COLO829 (cell line): ENCODE data around the gene HEY2.
"Not testable (repeated sequence)": the region's sequence is repeated elsewhere in the genome, so short reads cannot be mapped to it uniquely, and the experiment has no call there.

Experiments used
- DNase-seq: peaks from one replicate; pipeline ENCODE4 v3.0.0; 2012; ENCODE audit warnings: low spot score

The HEY2 gene

GRCh38 chr6:125773387-125774341, 24.2 kb downstream of the HEY2 start:
- no peak for DNase-seq

DNA sequence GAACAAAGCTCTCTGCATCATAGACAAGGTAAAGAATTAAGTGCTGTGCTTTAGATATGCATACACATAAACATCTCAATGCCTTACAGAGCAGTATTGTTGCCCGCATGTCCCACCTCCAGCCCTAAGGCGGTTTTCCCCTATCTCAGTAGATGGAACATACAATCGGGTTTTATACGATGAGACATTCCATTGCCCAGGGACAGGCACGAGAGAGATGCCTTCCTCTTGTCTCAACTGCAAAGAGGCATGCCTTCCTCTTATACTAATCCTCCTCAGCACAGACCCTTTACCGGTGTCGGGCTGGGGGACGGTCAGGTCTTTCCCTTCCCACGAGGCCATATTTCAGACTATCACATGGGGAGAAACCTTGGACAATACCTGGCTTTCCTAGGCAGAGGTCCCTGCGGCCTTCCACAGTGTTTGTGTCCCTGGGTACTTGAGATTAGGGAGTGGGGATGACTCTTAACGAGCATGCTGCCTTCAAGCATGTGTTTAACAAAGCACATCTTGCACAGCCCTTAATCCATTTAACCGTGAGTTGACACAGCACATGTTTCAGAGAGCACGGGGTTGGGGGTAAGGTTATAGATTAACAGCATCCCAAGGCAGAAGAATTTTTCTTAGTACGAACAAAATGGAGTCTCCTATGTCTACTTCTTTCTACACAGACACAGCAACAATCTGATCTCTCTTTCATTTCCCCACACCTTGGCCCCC, 26.8 kb downstream of the HEY2 start:
- not testable (repeated sequence) for DNase-seq

- peak; percentile 91 for DNase-seq
These were observed 30.6 kb downstream of the HEY2 start for GRCh38 chr6:125779924-125780539.

- no peak for DNase-seq
These were observed 31.3 kb downstream of the HEY2 start for GRCh38 chr6:125780540-125781313.

GRCh38 chr6:125781314-125781868, 32.0 kb downstream of the HEY2 start:
- DNase-seq: no peak

GRCh38 chr6:125784365-125784764, 34.9 kb downstream of the HEY2 start:
- DNase-seq: no peak

DNA sequence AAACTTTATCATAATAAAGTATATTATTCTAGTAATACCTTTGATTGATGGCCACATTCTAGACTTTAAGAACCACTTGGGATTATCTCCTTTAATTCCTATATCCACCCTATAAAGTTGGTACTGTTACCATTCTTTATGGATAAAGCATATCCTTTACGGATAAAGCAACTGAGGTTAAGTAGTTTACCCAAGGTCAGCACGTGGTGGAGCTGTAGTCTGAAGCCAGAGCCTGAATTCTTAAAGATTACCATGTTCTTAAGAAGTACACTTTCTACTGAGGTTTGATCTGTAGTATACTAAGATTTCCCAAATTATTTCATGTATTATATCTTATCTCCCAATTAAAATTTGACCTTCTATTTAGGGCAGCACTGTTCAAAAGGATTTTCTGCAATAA, 38.4 kb downstream of the HEY2 start:
- DNase-seq: no peak

- DNase-seq: no peak
These were observed 39.7 kb downstream of the HEY2 start for GRCh38 chr6:125789167-125789566.

GRCh38 chr6:125789576-125790357, 40.3 kb downstream of the HEY2 start:
- no peak for DNase-seq

DNA sequence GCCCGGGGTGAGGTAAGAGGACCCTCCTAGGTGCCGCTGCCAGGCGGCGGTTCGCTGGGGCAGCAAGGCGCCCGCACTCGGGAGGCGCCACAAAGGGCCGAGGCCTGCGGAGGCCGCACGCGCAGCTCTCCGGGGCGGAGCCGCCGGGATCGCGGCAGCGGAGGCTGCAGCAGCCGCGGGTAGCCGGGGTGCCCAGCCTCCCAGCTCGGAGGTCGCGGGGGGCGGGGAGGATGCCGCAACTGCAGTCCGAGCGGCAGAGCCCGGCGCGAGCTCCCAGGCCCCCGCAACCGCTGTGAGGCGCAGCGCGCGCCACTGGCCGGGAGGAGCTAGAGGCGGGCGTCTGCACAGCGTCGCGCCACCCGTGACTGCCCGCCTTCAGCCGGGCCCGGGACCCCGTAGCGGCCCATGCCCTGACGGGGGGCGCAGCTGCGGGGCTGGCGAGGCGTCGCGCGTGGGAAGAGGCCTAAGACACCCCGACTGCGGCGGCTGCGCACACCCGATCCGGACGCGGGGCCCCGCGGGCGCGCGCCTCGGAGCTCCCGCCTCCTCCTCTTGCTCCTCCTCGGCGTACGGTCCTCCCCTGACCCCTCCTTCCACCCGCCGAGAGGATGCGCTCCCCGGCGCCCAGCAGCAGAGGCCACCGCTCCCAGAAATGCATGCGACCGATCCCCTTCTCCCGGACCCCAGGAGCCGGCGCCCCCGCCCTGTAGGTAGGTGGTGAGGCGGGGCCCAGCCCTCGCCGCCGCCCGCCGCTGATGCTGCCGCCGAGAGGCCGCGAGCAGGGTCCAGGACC, 41.1 kb downstream of the HEY2 start, which contains the start of gene NCOA7:
NCOA7 (plus strand) TSS at position 603 of the 793 bp plus-strand sequence. CDS start 24,395 bp downstream, outside the sequence.
- DNase-seq: no peak

GRCh38 chr6:125791151-125791819, 41.9 kb downstream of the HEY2 start:
- DNase-seq: peak; percentile 58

DNA sequence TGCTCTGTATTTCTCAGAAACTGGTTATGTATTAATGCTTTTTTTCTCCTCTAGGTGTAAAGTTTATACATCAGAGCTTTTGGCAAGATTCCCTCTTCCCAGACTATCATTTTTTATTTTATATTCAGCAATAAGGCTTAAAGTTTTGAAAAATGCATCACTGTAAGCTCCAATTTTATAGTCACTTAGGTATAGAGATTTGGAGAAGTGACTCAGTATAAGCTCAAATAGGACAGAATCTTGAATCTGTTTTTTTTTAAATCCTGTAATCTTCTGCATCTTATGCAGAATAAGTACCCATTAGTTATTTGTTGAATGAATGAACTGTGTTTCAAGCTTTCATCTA, 42.4 kb downstream of the HEY2 start:
- DNase-seq: no peak

GRCh38 chr6:125792172-125792571, 42.7 kb downstream of the HEY2 start:
- DNase-seq: no peak

- no peak for DNase-seq
These were observed 43.2 kb downstream of the HEY2 start for GRCh38 chr6:125792680-125793079.

DNA sequence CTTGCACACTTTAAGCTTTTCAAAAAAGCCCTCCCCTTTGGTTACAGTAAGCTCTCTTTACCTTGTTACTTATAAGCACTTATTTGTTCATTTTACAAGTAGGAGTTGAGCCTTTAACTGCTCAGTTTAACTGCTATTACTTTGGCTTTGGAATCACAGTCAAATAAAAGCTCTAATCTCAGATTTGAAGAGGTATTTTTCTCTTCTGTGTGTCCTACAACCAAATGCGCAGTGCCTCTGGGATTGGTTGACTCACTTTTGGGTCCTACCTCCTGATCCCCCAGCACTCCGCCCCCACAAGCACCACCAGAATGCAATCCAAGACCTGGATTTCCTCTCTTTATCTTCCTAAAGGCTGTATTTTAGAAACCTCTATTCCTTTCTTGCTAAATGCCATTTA, 43.8 kb downstream of the HEY2 start:
- DNase-seq: no peak

GRCh38 chr6:125793863-125794262, 44.4 kb downstream of the HEY2 start:
- DNase-seq: no peak

DNA sequence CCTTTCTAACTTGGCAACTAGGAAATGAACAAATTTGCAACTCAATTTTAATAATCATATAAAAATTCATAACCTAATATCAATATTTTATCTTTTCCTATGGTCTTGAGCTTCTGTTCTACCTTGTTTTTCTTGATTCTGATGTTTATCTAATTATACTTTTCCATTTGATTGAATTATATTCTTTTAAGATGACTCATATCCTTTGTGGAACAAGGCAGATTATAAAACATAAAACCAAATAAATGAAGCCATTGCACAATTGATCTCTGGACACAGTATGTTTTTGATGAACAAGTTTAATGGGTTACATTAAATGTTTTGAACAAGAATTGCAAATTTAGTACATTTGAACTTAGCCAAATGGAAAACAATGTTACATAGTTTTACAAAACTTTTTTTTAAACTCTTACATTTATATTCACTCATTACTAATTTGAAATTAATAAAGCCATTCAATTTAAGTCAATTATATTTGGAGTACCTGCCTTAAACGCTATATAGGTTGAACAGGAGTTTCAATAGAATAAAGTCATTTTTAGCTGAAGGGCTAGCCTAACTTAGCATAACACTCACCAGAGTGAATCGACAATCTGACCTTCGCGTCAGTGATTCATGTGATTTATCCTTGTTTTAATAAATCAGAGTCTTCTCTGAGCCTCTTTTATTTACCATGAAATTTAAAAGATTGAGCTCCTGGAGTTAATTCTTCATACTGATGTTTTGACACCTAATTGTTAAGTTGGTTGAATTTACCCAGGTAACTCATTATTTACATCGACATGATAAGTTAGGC, 45.1 kb downstream of the HEY2 start:
- no peak for DNase-seq

DNA sequence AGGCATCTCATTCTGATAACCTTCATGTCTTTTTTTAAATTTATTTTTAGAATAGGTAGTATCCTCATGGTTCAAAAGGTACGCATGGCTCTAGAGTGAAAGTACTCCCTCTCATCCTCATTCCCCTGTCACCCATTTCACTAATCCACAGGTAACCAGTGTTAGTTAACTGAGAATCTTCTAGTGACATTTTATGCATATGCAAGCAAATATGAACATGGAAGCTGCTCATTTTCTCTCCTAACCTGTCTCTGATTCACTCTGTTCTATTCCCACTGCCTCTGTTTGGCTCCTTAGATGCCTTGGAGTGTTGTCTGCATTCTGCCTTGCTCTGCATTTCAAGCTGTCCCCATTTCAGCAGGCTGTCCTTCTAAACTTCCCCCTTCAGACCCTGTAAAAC, 45.9 kb downstream of the HEY2 start:
- DNase-seq: no peak
